Spleen (tissue), 11 donors: ENCODE results near the gene CALY. TPM values are rescaled to one million over a fixed set of nuclear protein-coding genes. Genes with fewer than 3 reads are reported as not detected.

Experiments used
- DNase-seq: peaks from one replicate; pipeline ENCODE4 v3.0.0-alpha.2; 2020
- H3K27ac ChIP-seq, 8 donors: fragments of 200-600 bp; sonication (generic) in 7 of 8; 1 replicate in 4 of 8; 2 replicates in 4 of 8; pipeline versions ENCODE4 v1.5.0 to v1.8.0; 2016 to 2021; ENCODE audit warnings: inconsistent platforms in 4 of 8, mild to moderate bottlenecking in 4 of 8, moderate library complexity in 1 of 8
- H3K27me3 ChIP-seq, 7 donors: fragments of 200-600 bp; sonication (generic) in 6 of 7; replicated peaks in 1 of 7; 1 replicate in 4 of 7; 2 replicates in 3 of 7; pipeline versions ENCODE4 v1.5.0 to v1.8.0; 2016 to 2021; ENCODE audit warnings: inconsistent platforms in 3 of 7, mild to moderate bottlenecking in 1 of 7
- H3K36me3 ChIP-seq, 6 donors: fragments of 200-600 bp; sonication (generic) in 5 of 6; 1 replicate in 4 of 6; 2 replicates in 2 of 6; pipeline versions ENCODE4 v1.5.0 to v1.8.0; 2016 to 2021; ENCODE audit warnings: inconsistent platforms in 2 of 6
- H3K4me1 ChIP-seq, 6 donors: fragments of 200-600 bp; sonication (generic) in 5 of 6; 1 replicate in 3 of 6; 2 replicates in 3 of 6; pipeline versions ENCODE4 v1.5.0 to v1.8.0; 2016 to 2021; ENCODE audit warnings: inconsistent platforms in 3 of 6
- H3K4me3 ChIP-seq, 8 donors: fragments of 200-600 bp; sonication (generic) in 7 of 8; 1 replicate in 4 of 8; 2 replicates in 4 of 8; pipeline versions ENCODE4 v1.5.0 to v1.8.0; 2016 to 2021; ENCODE audit warnings: inconsistent platforms in 4 of 8, mild to moderate bottlenecking in 4 of 8, moderate library complexity in 2 of 8
- H3K9me3 ChIP-seq, 8 donors: fragments of 200-600 bp; sonication (generic) in 7 of 8; 1 replicate in 4 of 8; 2 replicates in 4 of 8; pipeline versions ENCODE4 v1.5.0 to v1.8.0; 2016 to 2021; ENCODE audit warnings: inconsistent platforms in 4 of 8
- POLR2A ChIP-seq, 3 donors: fragments of 450-650 bp; IDR thresholded peaks; one replicate each; pipeline ENCODE4 v1.5.1; 2017; ENCODE audit warnings: antibody characterized with exemption in 3 of 3, mild to moderate bottlenecking in 1 of 3
- POLR2AphosphoS5 ChIP-seq, 3 donors: sonication (generic); formaldehyde crosslinking; IDR thresholded peaks; one replicate each; pipeline ENCODE4 v1.5.1; 2017; ENCODE audit warnings: antibody characterized with exemption in 3 of 3
- WGBS, 5 donors: extraction: QIAGEN DNeasy Blood & Tissue Kit in 3 of 5; methylation state at CpG; one replicate each; pipeline versions ENCODE4 v1.1.5 to v1.1.7; 2013 to 2018; 5-methylcytosine and 5-hydroxymethylcytosine counted together
- intact Hi-C: fragments of 100-400 bp; cut with DNase I; formaldehyde crosslinking; loops from one replicate; pipeline ENCODE4 v1.15.0; 2023; ENCODE audit warnings: low total_unique reads
- polyA plus RNA-seq, 3 donors: library from polyadenylated mRNA; stranded (reverse); fragments of 200-250 nt; gene quantifications; one replicate each; pipeline ENCODE4 v1.2.1, GENCODE V29; 2013
- total RNA-seq, 7 donors: library from RNA; depleted of rRNA in 3 of 7; stranded (reverse); fragments of >200 nt in 3 of 7; fragmentation: NEBNext Ultra II Directional in 4 of 7; extraction: Animal tissue kit (Norgen Biotek cat#: 25700) in 4 of 7; gene quantifications; one replicate each; pipeline versions ENCODE4 v1.1.0 to v1.2.1, GENCODE V29; 2016 to 2021
- TF ChIP-seq, protein P1 (sequence below), 11 experiments: fragments of 200-600 bp in 7 of 11; fragments of 450-650 bp in 4 of 11; sonication (generic) in 4 of 11; IDR thresholded peaks in 8 of 11; conservative IDR thresholded peaks in 3 of 11; 1 replicate in 7 of 11; 2 replicates in 4 of 11; pipeline versions ENCODE4 v1.4.0 to v1.8.0; 2016 to 2021; ENCODE audit warnings: antibody characterized with exemption in 11 of 11, inconsistent platforms in 4 of 11, mild to moderate bottlenecking in 1 of 11
- donor health status: healthy with polysubstance abuse.
- donor health status: DM: no; HTN: no; CAD: no; lungs with moderate emphysema.
- donor health status: DM: no; HTN: no; CAD: no.
- donor health status: Bipolar disorder and iron deficiency.
- donor health status: healthy.
- donor health status: DM: no; HTN: no; CAD: no.
- donor health status: DM: yes; HTN: yes; CAD: no.

Gene CALY
- total and polyA plus RNA-seq, 10 donors, result 0.04 to 3.4 (median 0.34) TPM; not detected in 1

GRCh38 chr10:133309100-133309719 is 27.5 kb downstream of the CALY start:
- TF ChIP-seq, protein P1, sequence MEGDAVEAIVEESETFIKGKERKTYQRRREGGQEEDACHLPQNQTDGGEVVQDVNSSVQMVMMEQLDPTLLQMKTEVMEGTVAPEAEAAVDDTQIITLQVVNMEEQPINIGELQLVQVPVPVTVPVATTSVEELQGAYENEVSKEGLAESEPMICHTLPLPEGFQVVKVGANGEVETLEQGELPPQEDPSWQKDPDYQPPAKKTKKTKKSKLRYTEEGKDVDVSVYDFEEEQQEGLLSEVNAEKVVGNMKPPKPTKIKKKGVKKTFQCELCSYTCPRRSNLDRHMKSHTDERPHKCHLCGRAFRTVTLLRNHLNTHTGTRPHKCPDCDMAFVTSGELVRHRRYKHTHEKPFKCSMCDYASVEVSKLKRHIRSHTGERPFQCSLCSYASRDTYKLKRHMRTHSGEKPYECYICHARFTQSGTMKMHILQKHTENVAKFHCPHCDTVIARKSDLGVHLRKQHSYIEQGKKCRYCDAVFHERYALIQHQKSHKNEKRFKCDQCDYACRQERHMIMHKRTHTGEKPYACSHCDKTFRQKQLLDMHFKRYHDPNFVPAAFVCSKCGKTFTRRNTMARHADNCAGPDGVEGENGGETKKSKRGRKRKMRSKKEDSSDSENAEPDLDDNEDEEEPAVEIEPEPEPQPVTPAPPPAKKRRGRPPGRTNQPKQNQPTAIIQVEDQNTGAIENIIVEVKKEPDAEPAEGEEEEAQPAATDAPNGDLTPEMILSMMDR (IDR thresholded peaks at IDR 0.05 in 8 of 11, conservative IDR thresholded peaks at IDR 0.05 in 3 of 11), result peak in 1 of 11 experiments; percentile 12
- TF ChIP-seq POLR2A (IDR thresholded peaks at IDR 0.05), result no peak
- DNase-seq, result peak; percentile 98
- WGBS, 5 donors, result 11 to 39% (median 36%) methylated on average over 24 to 46 of the region's 46 CpGs
- H3K27ac ChIP-seq, result peak overlapping the region; percentile 95 to 99 (median 98)
- peaks cover 0 to 43% (median 32%) of the 10 kb centered on the region in 6 donors for H3K36me3 ChIP-seq
- no peaks in the 10 kb centered on the region for H3K9me3 ChIP-seq
- H3K4me3 ChIP-seq, result peak overlapping the region; percentile 66 to 98 (median 92)
- H3K4me1 ChIP-seq, result peaks cover 17 to 62% (median 51%) of the 10 kb centered on the region in 6 donors
- intact Hi-C loops, result no loop called here
- no peaks in the 10 kb centered on the region for H3K27me3 ChIP-seq

GRCh38 chr10:133308421-133309099 is 28.1 kb downstream of the CALY start, which contains the start of the genes TUBGCP2 and ZNF511:
Gene TUBGCP2 (minus strand): TSS chr10:133308872. CDS start chr10:133302941, 5,931 bp downstream.
Gene ZNF511 (plus strand): TSS chr10:133308914. CDS start chr10:133308944, 30 bp downstream.
- Histone ChIP-seq H3K36me3 (peaks cover 0 to 45% (median 32%) of the 10 kb centered on the region in 6 donors), H3K9me3 (no peaks in the 10 kb centered on the region), H3K27ac (peak within 1 kb of the TSS; percentile 95 to 99 (median 98)), H3K4me3 (peak within 1 kb of the TSS; percentile 66 to 98 (median 92)), H3K27me3 (no peaks in the 10 kb centered on the region), H3K4me1 (peaks cover 17 to 62% (median 49%) of the 10 kb centered on the region in 6 donors)
- intact Hi-C loops, result no loop called here
- peak; percentile 97 for DNase-seq
- TF ChIP-seq POLR2A (IDR thresholded peaks at IDR 0.05) (peak in 2 of 3 donors; percentile 22 to 24), POLR2AphosphoS5 (IDR thresholded peaks at IDR 0.05) (peak; percentile 91 to 94 (median 92))
- TF ChIP-seq, protein P1 (IDR thresholded peaks at IDR 0.05 in 8 of 11, conservative IDR thresholded peaks at IDR 0.05 in 3 of 11), result no peak
- 0 to 1% (median 0%) methylated on average over 43 to 89 of the region's 89 CpGs for WGBS, 5 donors

- peak overlapping the region; percentile 66 to 98 (median 92) for H3K4me3 ChIP-seq
- peak overlapping the region; percentile 95 to 99 (median 98) for H3K27ac ChIP-seq
- 2 to 4% (median 4%) methylated on average over 24 to 25 of the region's 25 CpGs for WGBS, 5 donors
- peak; percentile 94 for DNase-seq
- H3K9me3 ChIP-seq, result no peaks in the 10 kb centered on the region
- TF ChIP-seq POLR2A (IDR thresholded peaks at IDR 0.05), result no peak
- TF ChIP-seq POLR2AphosphoS5 (IDR thresholded peaks at IDR 0.05), result peak in 1 of 3 donors; percentile 15
- TF ChIP-seq, protein P1 (IDR thresholded peaks at IDR 0.05 in 8 of 11, conservative IDR thresholded peaks at IDR 0.05 in 3 of 11), result peak; percentile 41 to 89 (median 75)
- H3K27me3 ChIP-seq, result no peaks in the 10 kb centered on the region
- intact Hi-C loops, result no loop called here
- peaks cover 17 to 68% (median 52%) of the 10 kb centered on the region in 6 donors for H3K4me1 ChIP-seq
- H3K36me3 ChIP-seq, result peaks cover 0 to 46% (median 30%) of the 10 kb centered on the region in 6 donors
Measured at GRCh38 chr10:133307776-133308420, 28.8 kb downstream of the CALY start.
